ENCODE data around the gene CFAP45. TPM values are rescaled to one million over a fixed set of nuclear protein-coding genes. Genes with fewer than 3 reads are reported as not detected.

The CFAP45 gene
- total and polyA plus RNA-seq, 7 donors: 0.04 to 0.42 (median 0.19) TPM; not detected in 3

DNA sequence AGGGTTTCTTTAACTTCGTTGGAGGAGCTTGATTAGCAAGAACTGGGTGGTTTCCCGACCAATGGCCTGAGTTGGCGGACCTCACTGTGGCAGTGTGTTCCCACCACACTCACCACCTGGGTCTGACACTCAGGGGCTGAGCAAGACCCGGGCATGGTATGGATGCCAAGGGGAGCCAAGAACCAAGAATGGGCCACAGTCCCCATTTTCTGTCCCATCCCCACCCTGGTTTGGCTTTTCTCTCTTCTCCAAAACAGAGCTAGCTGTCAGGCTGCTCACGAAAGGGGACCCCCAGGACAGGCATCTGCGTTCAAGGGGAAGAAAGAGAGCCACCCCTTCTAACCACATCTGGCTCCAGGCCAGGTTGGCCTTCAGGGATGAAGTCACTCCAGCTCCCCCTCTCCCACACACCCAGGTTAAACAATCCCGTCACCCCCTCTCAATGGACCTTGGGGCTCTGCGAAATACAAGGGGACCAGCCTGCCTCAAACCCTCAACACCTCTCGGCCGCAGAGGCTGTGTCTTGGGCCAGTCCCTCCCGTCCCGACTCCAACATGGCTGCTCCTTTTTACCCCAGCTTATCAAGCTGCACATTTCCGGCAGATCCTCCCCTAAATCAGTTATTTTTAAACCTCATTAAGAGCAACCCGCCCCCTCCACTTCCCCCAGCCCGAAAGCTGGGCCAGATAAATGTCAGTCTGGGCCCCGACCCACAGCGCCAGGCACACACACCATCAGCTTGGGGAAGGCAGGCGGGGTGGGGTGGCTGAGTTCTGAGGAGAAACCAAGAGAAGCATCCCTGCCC is 21.9 kb upstream of the CFAP45 start:
- intact Hi-C loops (cut with DNase I): no loop called here
- DNase-seq: no peak

DNA sequence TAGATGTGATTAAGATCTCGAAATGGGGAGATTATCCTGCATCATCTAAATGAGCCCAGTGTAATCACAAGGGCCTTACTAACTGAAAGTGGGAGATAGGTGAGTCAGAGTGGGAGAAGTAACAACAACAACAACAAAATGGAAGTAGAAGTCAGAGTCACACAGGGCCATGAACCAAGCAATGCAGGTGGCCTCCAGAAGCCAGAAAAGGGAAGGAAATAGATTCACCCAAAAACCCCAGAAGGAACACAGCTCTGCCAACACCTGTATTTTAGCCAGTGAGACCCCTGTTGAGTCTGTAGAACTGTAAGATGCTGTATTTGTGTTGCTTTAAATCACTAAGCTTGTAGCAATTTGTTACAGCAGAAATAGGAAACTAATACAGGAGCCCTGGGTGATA is 21.3 kb upstream of the CFAP45 start:
- WGBS, 3 donors: 51 to 64% (median 56%) methylated on average over 1 of the region's 1 CpG
- ATAC-seq (no peak), DNase-seq (no peak)
- H3K27ac ChIP-seq: peak overlapping the region; percentile 46
- intact Hi-C loops (cut with DNase I): no loop called here
- peaks cover 0 to 21% of the 10 kb centered on the region in 2 donors for H3K36me3 ChIP-seq (ENCODE audit: insufficient read depth in 1 of 2, low read depth in 1 of 2)
- no peaks in the 10 kb centered on the region for H3K9me3 ChIP-seq
- peaks cover 0 to 13% (median 3%) of the 10 kb centered on the region in 3 donors for H3K27me3 ChIP-seq (ENCODE audit: insufficient read depth in 3 of 3, low read length in 2 of 3)
- no peak overlapping the region for H3K4me3 ChIP-seq
- peaks cover 28% of the 10 kb centered on the region for H3K4me1 ChIP-seq
- TF ChIP-seq CTCF (IDR thresholded peaks at IDR 0.05): no peak

More for the DNA sequence above, 21.9 kb upstream of the CFAP45 start:
- Histone ChIP-seq H3K27me3 (ENCODE audit: insufficient read depth in 3 of 3, low read length in 2 of 3) (peaks cover 0 to 19% (median 3%) of the 10 kb centered on the region in 3 donors), H3K4me1 (peaks cover 24% of the 10 kb centered on the region), H3K9me3 (no peaks in the 10 kb centered on the region), H3K27ac (peak overlapping the region; percentile 84), H3K36me3 (ENCODE audit: insufficient read depth in 1 of 2, low read depth in 1 of 2) (peaks cover 0 to 21% of the 10 kb centered on the region in 2 donors), H3K4me3 (peak overlapping the region; percentile 82)
- WGBS, 3 donors: 39 to 52% (median 46%) methylated on average over 18 of the region's 18 CpGs
- TF ChIP-seq CTCF (IDR thresholded peaks at IDR 0.05): no peak
- no peak for ATAC-seq

DNA sequence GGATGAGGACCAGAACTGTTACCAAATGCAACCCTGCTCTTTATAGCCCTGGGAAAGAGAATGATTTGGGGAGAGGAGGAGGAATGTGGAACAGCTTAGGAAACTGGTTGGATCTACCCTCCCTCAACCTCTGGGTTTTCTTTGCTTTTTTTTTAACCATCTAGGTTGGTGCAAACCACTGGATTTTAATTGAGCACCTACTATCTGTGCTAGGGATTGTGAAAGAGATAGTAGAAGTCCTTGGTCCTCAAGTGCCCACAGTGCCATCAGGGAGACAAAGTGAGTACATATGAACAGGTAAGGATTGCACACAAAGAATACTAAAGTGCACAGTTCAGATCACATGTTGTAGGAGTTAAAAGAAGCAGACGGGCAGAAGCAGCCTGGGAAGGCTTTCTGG is 20.7 kb upstream of the CFAP45 start:
- no peak for TF ChIP-seq CTCF (IDR thresholded peaks at IDR 0.05)
- Histone ChIP-seq H3K4me3 (no peak overlapping the region), H3K4me1 (peaks cover 28% of the 10 kb centered on the region), H3K9me3 (no peaks in the 10 kb centered on the region), H3K27ac (no peak overlapping the region), H3K27me3 (ENCODE audit: insufficient read depth in 3 of 3, low read length in 2 of 3) (peaks cover 0 to 9% (median 3%) of the 10 kb centered on the region in 3 donors), H3K36me3 (ENCODE audit: insufficient read depth in 1 of 2, low read depth in 1 of 2) (peaks cover 0 to 21% of the 10 kb centered on the region in 2 donors)
- intact Hi-C loops (cut with DNase I): no loop called here
- WGBS, 3 donors: 65 to 73% (median 66%) methylated on average over 1 of the region's 1 CpG
- ATAC-seq (no peak), DNase-seq (no peak)

GRCh38 chr1:159920202-159920601 is 20.2 kb upstream of the CFAP45 start:
- Histone ChIP-seq H3K4me1 (peaks cover 28% of the 10 kb centered on the region), H3K4me3 (no peak overlapping the region), H3K27ac (no peak overlapping the region), H3K36me3 (ENCODE audit: insufficient read depth in 1 of 2, low read depth in 1 of 2) (peaks cover 0 to 21% of the 10 kb centered on the region in 2 donors), H3K9me3 (no peaks in the 10 kb centered on the region), H3K27me3 (ENCODE audit: insufficient read depth in 3 of 3, low read length in 2 of 3) (peaks cover 0 to 7% (median 3%) of the 10 kb centered on the region in 3 donors)
- no peak for TF ChIP-seq CTCF (IDR thresholded peaks at IDR 0.05)
- no peak for DNase-seq
- intact Hi-C loops (cut with DNase I): no loop called here
- ATAC-seq: no peak
- 69 to 78% (median 70%) methylated on average over 10 of the region's 10 CpGs for WGBS, 3 donors

Measured in psoas muscle (tissue), 8 donors.